ENCODE measurements around the gene STX2.
"Not testable (repeated sequence)": the region's sequence is repeated elsewhere in the genome, so short reads cannot be mapped to it uniquely, and the experiment has no call there.

Gene STX2

DNA sequence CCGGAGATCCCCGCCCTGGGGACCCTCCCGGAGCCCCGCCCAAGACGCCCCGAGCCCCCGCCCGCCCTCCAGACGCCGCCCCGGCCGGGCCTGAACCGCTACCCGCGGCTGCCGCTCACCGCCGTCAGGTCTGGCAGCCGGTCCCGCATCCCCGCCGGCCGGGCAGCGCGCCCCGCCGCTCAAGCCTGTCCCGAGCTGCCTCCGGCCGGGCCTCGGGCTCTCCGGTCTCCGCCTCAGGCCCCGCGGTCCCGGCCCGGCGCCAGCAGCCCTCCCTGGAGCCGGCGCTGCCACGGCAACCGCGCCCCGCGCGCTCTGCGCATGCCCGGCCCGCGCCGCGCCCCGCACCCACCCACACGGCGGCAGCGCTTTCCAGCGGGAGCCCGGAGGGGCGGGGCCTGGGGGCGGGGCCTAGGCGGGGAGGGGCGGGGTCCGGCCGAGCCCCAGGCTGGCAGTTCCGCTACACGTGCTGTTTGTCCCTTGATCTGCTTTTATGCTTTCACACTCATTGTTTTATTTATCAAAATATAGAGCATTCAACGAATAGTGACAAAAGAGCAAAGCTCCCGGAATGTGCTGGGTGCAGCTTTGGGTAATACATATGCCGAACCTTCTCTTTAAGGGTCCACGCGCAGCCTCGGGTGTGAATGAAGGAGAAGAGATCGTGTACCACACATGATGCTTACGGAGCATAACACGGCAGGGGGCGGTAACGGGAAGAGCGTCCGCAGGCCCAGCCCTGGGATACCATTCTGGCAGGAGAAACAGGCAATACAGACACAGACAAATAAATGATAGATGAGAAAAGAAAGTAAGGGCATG is at the start of gene STX2:
STX2 (minus strand) TSS at position 300 of the 819 bp plus-strand sequence; CDS start at position 149, 151 bp downstream.
- peak; percentile 98 for DNase-seq (ENCODE audit: extremely low spot score)
- POLR2A ChIA-PET: interaction anchor here (1.0 kb wide), 1 partner anchor 31 kb away, joined by 6 read pairs; no protein-coding TSS in a partner anchor
- TF ChIP-seq, protein P1, sequence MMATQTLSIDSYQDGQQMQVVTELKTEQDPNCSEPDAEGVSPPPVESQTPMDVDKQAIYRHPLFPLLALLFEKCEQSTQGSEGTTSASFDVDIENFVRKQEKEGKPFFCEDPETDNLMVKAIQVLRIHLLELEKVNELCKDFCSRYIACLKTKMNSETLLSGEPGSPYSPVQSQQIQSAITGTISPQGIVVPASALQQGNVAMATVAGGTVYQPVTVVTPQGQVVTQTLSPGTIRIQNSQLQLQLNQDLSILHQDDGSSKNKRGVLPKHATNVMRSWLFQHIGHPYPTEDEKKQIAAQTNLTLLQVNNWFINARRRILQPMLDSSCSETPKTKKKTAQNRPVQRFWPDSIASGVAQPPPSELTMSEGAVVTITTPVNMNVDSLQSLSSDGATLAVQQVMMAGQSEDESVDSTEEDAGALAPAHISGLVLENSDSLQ (IDR thresholded peaks at IDR 0.05): no peak
- TF ChIP-seq L3MBTL2 (conservative IDR thresholded peaks at IDR 0.05): peak; percentile 95
- CTCF ChIA-PET: interaction anchor here (0.7 kb wide), 1 partner anchor 31 kb away, joined by 3 read pairs; no protein-coding TSS in a partner anchor

DNA sequence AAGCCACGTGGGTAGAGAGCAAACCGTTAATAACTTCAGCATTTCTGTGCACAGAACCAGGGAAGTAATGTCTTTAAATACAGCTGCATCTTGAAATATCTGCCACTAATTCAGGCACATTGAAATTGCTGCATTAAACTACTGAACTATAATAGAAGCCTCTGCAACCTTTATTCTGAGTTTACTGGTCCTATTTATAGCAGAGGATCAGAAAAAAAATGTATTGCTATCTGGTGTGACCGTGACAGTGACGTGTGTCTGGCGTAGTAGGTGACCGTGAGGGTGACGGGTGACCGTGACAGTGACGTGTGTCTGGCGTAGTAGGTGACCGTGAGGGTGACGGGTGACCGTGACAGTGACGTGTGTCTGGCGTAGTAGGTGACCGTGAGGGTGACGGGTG is 48.1 kb upstream of the STX2 start:
- POLR2A ChIA-PET; CTCF ChIA-PET; DNase-seq (ENCODE audit: extremely low spot score): not testable (repeated sequence)

GRCh38 chr12:130881548-130881947 is 42.5 kb upstream of the STX2 start:
- TF ChIP-seq TARDBP (IDR thresholded peaks at IDR 0.05): no peak
- TF ChIP-seq, protein P1 (IDR thresholded peaks at IDR 0.05): no peak
- TF ChIP-seq ZNF384 (IDR thresholded peaks at IDR 0.05): no peak
- no peak for TF ChIP-seq LEF1 (IDR thresholded peaks at IDR 0.05; ENCODE audit: borderline replicate concordance)
- TF ChIP-seq SP1 (IDR thresholded peaks at IDR 0.05): no peak
- TF ChIP-seq NFRKB (IDR thresholded peaks at IDR 0.05): no peak
- no peak for TF ChIP-seq SUZ12 (IDR thresholded peaks at IDR 0.05)
- TF ChIP-seq ARNT (IDR thresholded peaks at IDR 0.05): no peak
- no peak for TF ChIP-seq FOXK2 (IDR thresholded peaks at IDR 0.05)
- no peak for TF ChIP-seq BHLHE40 (IDR thresholded peaks at IDR 0.05; ENCODE audit: borderline replicate concordance)
- no peak for TF ChIP-seq HDGF (IDR thresholded peaks at IDR 0.05; ENCODE audit: borderline replicate concordance)
- no peak for TF ChIP-seq CTBP1 (IDR thresholded peaks at IDR 0.05; ENCODE audit: borderline replicate concordance)
- no peak for TF ChIP-seq FOXA1 (IDR thresholded peaks at IDR 0.05)
- TF ChIP-seq L3MBTL2 (conservative IDR thresholded peaks at IDR 0.05): no peak
- no peak for TF ChIP-seq ELF4 (IDR thresholded peaks at IDR 0.05)
- TF ChIP-seq FOXM1 (IDR thresholded peaks at IDR 0.05; ENCODE audit: borderline replicate concordance): no peak
- POLR2A ChIA-PET: interaction anchor here (0.8 kb wide), 1 partner anchor 11 kb away, joined by 3 read pairs; no protein-coding TSS in a partner anchor
- CTCF ChIA-PET: no interaction called here
- DNase-seq (ENCODE audit: extremely low spot score): no peak

DNA sequence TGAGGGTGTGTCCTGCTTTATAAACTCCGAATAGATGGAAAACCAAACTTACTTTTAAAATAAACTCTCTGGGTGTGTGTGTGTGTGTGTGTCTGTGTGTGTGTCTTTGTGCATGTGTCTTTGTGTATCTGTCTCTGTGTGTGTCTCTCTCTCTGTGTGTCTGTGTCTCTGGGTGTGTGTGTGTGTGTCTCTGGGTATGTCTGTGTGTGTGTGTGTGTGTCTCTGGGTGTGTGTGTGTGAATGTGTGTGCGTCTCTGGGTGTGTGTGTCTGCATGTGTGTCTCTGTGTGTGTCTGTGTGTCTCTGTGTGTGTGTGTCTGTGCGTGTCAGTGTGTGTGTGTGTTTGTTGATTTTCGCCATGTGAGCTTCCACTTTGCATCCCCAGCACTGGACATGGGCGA is 42.0 kb upstream of the STX2 start:
- POLR2A ChIA-PET: no interaction called here
- DNase-seq (ENCODE audit: extremely low spot score): no peak
- no peak for TF ChIP-seq HDGF (IDR thresholded peaks at IDR 0.05; ENCODE audit: borderline replicate concordance)
- peak; percentile 73 for TF ChIP-seq TARDBP (IDR thresholded peaks at IDR 0.05)
- TF ChIP-seq CTBP1 (IDR thresholded peaks at IDR 0.05; ENCODE audit: borderline replicate concordance): no peak
- no peak for TF ChIP-seq L3MBTL2 (conservative IDR thresholded peaks at IDR 0.05)
- no peak for TF ChIP-seq FOXK2 (IDR thresholded peaks at IDR 0.05)
- TF ChIP-seq, protein P1 (IDR thresholded peaks at IDR 0.05): no peak
- CTCF ChIA-PET: no interaction called here

DNA sequence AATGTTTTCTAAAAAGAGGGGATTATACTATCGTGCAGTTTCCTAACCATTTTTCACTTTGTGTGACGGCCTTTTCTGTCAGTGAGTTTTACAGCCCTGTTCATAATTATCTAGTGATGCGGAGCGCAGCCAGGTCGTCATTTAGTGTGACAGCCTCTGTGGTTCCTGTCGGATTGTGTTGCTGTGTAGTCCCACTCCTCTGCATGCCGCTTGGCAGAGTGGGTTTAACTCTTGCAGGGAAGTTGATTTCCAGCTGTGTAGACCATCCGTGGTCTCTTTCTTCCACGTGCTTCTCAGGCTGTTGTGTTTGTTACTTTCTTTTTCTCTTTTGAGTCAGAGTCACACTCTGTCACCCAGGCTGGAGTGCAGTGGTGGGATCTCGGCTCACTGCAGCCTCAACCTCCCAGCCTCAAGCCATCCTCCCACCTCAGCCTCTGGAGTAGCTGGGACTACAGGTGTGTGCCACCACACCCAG is 41.4 kb upstream of the STX2 start:
- DNase-seq (ENCODE audit: extremely low spot score): no peak
- TF ChIP-seq TARDBP (IDR thresholded peaks at IDR 0.05): no peak
- TF ChIP-seq, protein P1 (IDR thresholded peaks at IDR 0.05): peak; percentile 35; the same call in 1 of the 2 replicates
- CTCF ChIA-PET: no interaction called here
- POLR2A ChIA-PET: no interaction called here

GRCh38 chr12:130879781-130880389 is 40.8 kb upstream of the STX2 start:
- TF ChIP-seq FOXA1 (IDR thresholded peaks at IDR 0.05) (no peak), ELF4 (IDR thresholded peaks at IDR 0.05) (no peak), NFRKB (IDR thresholded peaks at IDR 0.05) (no peak), SUZ12 (IDR thresholded peaks at IDR 0.05) (no peak), FOXM1 (IDR thresholded peaks at IDR 0.05; ENCODE audit: borderline replicate concordance) (no peak), LEF1 (IDR thresholded peaks at IDR 0.05; ENCODE audit: borderline replicate concordance) (no peak), TARDBP (IDR thresholded peaks at IDR 0.05) (no peak), HDGF (IDR thresholded peaks at IDR 0.05; ENCODE audit: borderline replicate concordance) (no peak), ARNT (IDR thresholded peaks at IDR 0.05) (no peak), L3MBTL2 (conservative IDR thresholded peaks at IDR 0.05) (no peak), ZNF384 (IDR thresholded peaks at IDR 0.05) (no peak), FOXK2 (IDR thresholded peaks at IDR 0.05) (no peak), SP1 (IDR thresholded peaks at IDR 0.05) (no peak), CTBP1 (IDR thresholded peaks at IDR 0.05; ENCODE audit: borderline replicate concordance) (no peak), BHLHE40 (IDR thresholded peaks at IDR 0.05; ENCODE audit: borderline replicate concordance) (no peak)
- TF ChIP-seq, protein P1 (IDR thresholded peaks at IDR 0.05): no peak
- CTCF ChIA-PET: interaction anchor here (0.6 kb wide), 1 partner anchor 253 kb away, joined by 3 read pairs; no protein-coding TSS in a partner anchor
- DNase-seq (ENCODE audit: extremely low spot score): no peak
- POLR2A ChIA-PET: no interaction called here
